Epithelial cell of esophagus (primary cell): ENCODE results near the gene DNASE2.
"Not testable (repeated sequence)": the region's sequence is repeated elsewhere in the genome, so short reads cannot be mapped to it uniquely, and the experiment has no call there.

Experiments used
- DNase-seq: peaks from one replicate; pipeline ENCODE4 v3.0.0; 2010; ENCODE audit warnings: low read depth
- H3K4me3 ChIP-seq: 2 replicates; pipeline ENCODE4 v1.5.1; 2011; ENCODE audit warnings: mild to moderate bottlenecking, low read length, control low read depth
- CTCF ChIP-seq: IDR thresholded peaks from 2 replicates; pipeline ENCODE4 v1.5.1; 2011; ENCODE audit warnings: low read depth, mild to moderate bottlenecking, low read length, control low read depth, inconsistent platforms; ENCODE audit not compliant: insufficient read depth; ENCODE audit errors: missing control alignments

The DNASE2 gene

DNA sequence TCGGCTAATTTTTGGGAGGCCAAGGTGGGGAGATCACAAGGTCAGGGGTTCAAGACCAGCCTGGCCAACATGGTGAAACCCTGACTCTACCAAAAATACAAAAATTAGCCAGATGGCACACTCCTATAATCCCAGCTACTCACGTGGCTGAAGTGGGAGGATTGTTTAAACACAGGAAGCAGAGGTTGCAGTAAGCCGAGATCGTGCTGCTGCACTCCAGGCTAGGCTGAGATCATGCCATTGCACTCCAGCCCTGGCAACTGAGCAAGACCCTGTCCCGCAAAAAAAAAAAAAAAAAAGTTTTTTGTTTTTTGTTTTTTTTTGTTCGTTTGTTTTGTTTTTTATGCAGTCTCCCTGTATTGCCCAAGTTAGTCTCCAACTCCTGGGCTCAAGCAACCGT is 21.7 kb downstream of the DNASE2 start:
- no peak for DNase-seq
- TF ChIP-seq CTCF, result no peak

GRCh38 chr19:12858041-12858928 is 23.0 kb downstream of the DNASE2 start:
- TF ChIP-seq CTCF, result no peak
- H3K4me3 ChIP-seq, result no peak overlapping the region
- DNase-seq, result no peak

More for the DNA sequence above, 21.7 kb downstream of the DNASE2 start:
- no peak overlapping the region for H3K4me3 ChIP-seq

DNA sequence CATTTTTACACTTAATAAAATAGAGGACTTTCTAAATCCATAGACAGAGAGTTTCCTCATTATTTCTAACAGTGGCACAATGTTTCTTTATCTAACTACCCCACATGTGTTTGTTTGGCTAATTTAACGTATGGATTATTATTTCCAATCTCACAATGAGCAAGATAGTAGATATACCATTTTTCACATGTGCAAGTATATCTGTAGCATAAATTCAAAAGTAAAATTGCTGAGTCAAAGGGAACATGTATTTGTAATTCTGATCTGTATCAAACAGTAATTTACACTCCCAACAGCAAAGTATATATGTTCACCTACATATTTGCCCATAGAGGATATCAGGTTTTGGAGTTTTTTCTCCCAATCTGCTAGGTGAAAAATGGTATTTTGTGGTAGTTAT is 24.6 kb downstream of the DNASE2 start:
- TF ChIP-seq CTCF, result no peak
- DNase-seq, result no peak
- H3K4me3 ChIP-seq, result no peak overlapping the region

GRCh38 chr19:12847159-12848139 is 33.8 kb downstream of the DNASE2 start:
- no peak overlapping the region for H3K4me3 ChIP-seq
- peak; percentile 81 for DNase-seq
- TF ChIP-seq CTCF, result peak; percentile 61

DNA sequence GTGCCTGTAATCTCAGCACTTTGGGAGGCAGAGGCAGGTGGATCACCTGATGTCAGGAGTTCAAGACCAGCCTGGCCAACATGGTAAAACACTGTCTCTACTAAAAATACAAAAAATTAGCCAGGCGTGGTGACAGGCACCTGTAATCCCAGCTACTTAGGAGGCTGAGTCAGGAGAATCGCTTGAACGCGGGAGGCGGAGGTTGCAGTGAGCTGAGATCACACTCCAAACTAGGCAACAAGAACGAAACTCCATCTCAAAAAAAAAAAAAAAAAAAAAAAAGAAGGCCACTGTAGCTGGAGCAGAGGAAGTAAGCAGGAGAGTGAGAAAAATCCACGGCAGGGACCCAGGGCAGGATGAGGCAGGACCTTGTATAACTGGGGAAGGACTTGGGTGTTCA is 34.6 kb downstream of the DNASE2 start:
- not testable (repeated sequence) for H3K4me3 ChIP-seq, DNase-seq

DNA sequence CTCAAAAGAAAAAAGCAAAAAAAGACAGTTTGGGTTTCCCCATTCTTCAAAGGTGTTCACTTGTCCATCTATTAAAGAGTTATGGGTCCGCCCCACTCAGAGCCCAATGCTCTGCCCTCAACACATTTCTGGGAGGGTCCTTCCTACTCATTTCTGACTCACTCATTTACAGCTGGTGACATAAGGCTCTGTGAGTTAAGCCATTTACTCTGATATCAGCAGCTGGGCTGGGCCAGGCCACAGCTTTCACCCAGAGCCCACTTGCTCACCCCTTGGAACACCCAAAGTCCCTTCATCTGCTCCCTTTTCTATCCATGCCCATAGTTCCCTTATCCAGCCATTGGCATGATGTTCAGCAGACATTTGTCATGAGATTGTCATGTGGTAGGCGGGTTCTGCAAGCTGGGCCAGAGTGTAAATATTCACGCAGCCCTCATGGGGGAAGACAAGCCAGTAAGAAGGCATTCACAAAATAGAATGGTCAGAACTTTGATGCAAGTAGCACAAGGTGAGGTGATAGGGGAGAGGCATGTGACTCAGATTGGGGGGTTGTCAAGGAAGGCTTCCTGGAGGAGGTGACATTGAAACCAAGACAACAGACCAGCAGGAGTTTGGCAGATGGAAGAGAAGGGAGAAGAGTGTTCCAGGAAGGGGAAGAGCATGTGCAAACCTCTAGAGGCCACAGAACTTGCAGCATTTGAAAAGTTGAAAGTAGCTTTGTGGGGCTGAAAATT is 37.1 kb downstream of the DNASE2 start:
- no peak for TF ChIP-seq CTCF
- H3K4me3 ChIP-seq, result no peak overlapping the region
- peak; percentile 22 for DNase-seq
